Measurements from ENCODE around the gene RNASEH2B.

Gene RNASEH2B

GRCh38 chr13:50917572-50917971 is 8.0 kb downstream of the RNASEH2B start:
- no peak overlapping the region for H3K4me3 ChIP-seq (ENCODE audit: low read depth, low read length)
- no peak for TF ChIP-seq CTCF (IDR thresholded peaks at IDR 0.05; ENCODE audit: insufficient read depth, low read depth, low read length, missing control alignments)
- no peak for DNase-seq (ENCODE audit: low read depth)

GRCh38 chr13:50918567-50918966 is 9.0 kb downstream of the RNASEH2B start:
- TF ChIP-seq CTCF (IDR thresholded peaks at IDR 0.05; ENCODE audit: insufficient read depth, low read depth, low read length, missing control alignments), result no peak
- no peak overlapping the region for H3K4me3 ChIP-seq (ENCODE audit: low read depth, low read length)
- DNase-seq (ENCODE audit: low read depth), result no peak

GRCh38 chr13:50919277-50919676 is 9.7 kb downstream of the RNASEH2B start:
- H3K4me3 ChIP-seq (ENCODE audit: low read depth, low read length), result no peak overlapping the region
- no peak for DNase-seq (ENCODE audit: low read depth)
- TF ChIP-seq CTCF (IDR thresholded peaks at IDR 0.05; ENCODE audit: insufficient read depth, low read depth, low read length, missing control alignments), result no peak

GRCh38 chr13:50921706-50922105 is 12.1 kb downstream of the RNASEH2B start:
- no peak overlapping the region for H3K4me3 ChIP-seq (ENCODE audit: low read depth, low read length)
- TF ChIP-seq CTCF (IDR thresholded peaks at IDR 0.05; ENCODE audit: insufficient read depth, low read depth, low read length, missing control alignments), result no peak
- DNase-seq (ENCODE audit: low read depth), result no peak

- DNase-seq (ENCODE audit: low read depth), result no peak
Measured at GRCh38 chr13:50923272-50923671, 13.7 kb downstream of the RNASEH2B start.

GRCh38 chr13:50924025-50924424 is 14.4 kb downstream of the RNASEH2B start:
- TF ChIP-seq CTCF (IDR thresholded peaks at IDR 0.05; ENCODE audit: insufficient read depth, low read depth, low read length, missing control alignments), result no peak
- no peak overlapping the region for H3K4me3 ChIP-seq (ENCODE audit: low read depth, low read length)
- DNase-seq (ENCODE audit: low read depth), result no peak

More at GRCh38 chr13:50923272-50923671, 13.7 kb downstream of the RNASEH2B start:
- no peak overlapping the region for H3K4me3 ChIP-seq (ENCODE audit: low read depth, low read length)
- TF ChIP-seq CTCF (IDR thresholded peaks at IDR 0.05; ENCODE audit: insufficient read depth, low read depth, low read length, missing control alignments), result no peak

- TF ChIP-seq CTCF (IDR thresholded peaks at IDR 0.05; ENCODE audit: insufficient read depth, low read depth, low read length, missing control alignments), result no peak
- no peak for DNase-seq (ENCODE audit: low read depth)
- no peak overlapping the region for H3K4me3 ChIP-seq (ENCODE audit: low read depth, low read length)
Measured at GRCh38 chr13:50927701-50928100, 18.1 kb downstream of the RNASEH2B start.

Measured in GM12865 (cell line).